B cell (primary cell): ENCODE measurements around the gene ZSCAN31. TPM values are rescaled to one million over a fixed set of nuclear protein-coding genes. Genes with fewer than 3 reads are reported as not detected.

ENCODE experiments used
- ATAC-seq: fragments of 200-7000 bp; cut with Tn5 transposase; one replicate; pipeline ENCODE4 v1.10.0; 2021; ENCODE audit warnings: low read depth, mild to moderate bottlenecking, moderate number of reproducible peaks, moderate library complexity
- CTCF ChIA-PET: fragments of 350-600 bp; sonication (Branson Sonifier 250); formaldehyde crosslinking; loops from one replicate; lab custom pipeline; 2021; ENCODE audit warnings: antibody characterized with exemption, inconsistent platforms; lab: Charles Lee
- POLR2A ChIA-PET: fragments of 350-600 bp; sonication (Branson Sonifier 250); formaldehyde crosslinking; loops from one replicate; lab custom pipeline; 2021; ENCODE audit warnings: antibody characterized with exemption; lab: Charles Lee
- DNase-seq: peaks from one replicate; pipeline ENCODE4 v3.0.0; 2013
- H2AFZ ChIP-seq: 2 replicates; pipeline ENCODE4 v1.6.1; 2012; ENCODE audit warnings: mild to moderate bottlenecking, low read depth, low read length; ENCODE audit not compliant: insufficient read depth, poor library complexity, severe bottlenecking
- H3K27ac ChIP-seq, 2 donors: 1 replicate in 1 of 2; 2 replicates in 1 of 2; pipeline ENCODE4 v1.5.1; 2012 to 2013; ENCODE audit warnings: low read length in 2 of 2, mild to moderate bottlenecking in 2 of 2, moderate library complexity in 1 of 2
- H3K27me3 ChIP-seq, 4 experiments: fragments of 200-600 bp in 1 of 4; sonication (generic) in 1 of 4; replicated peaks in 1 of 4; 1 replicate in 2 of 4; 2 replicates in 2 of 4; pipeline versions ENCODE4 v1.6.1 to v1.7.0; 2013 to 2016; ENCODE audit warnings: low read length in 3 of 4, mild to moderate bottlenecking in 2 of 4, mixed read lengths in 1 of 4, moderate library complexity in 1 of 4; ENCODE audit not compliant: insufficient read depth in 4 of 4, control insufficient read depth in 3 of 4; ENCODE audit errors: control extremely low read depth in 1 of 4
- H3K36me3 ChIP-seq, 2 experiments: replicated peaks in 1 of 2; 1 replicate in 1 of 2; 2 replicates in 1 of 2; pipeline versions ENCODE4 v1.6.1 to v1.7.1; 2013; ENCODE audit warnings: low read length in 1 of 2; ENCODE audit not compliant: insufficient read depth in 2 of 2, control insufficient read depth in 1 of 2; ENCODE audit errors: control extremely low read depth in 1 of 2, extremely low read depth in 1 of 2
- H3K4me1 ChIP-seq, 2 donors: fragments of 200-600 bp in 1 of 2; sonication (generic) in 1 of 2; 1 replicate in 1 of 2; 2 replicates in 1 of 2; pipeline versions ENCODE4 v1.5.1 to v1.6.1; 2013 to 2017; ENCODE audit warnings: low read length in 2 of 2; ENCODE audit not compliant: control insufficient read depth in 2 of 2, insufficient read depth in 2 of 2
- H3K4me2 ChIP-seq: replicated peaks from 2 replicates; pipeline ENCODE3; 2012; ENCODE audit warnings: mild to moderate bottlenecking, low read depth, low read length; ENCODE audit not compliant: poor library complexity, severe bottlenecking
- H3K4me3 ChIP-seq, 5 experiments: fragments of 200-600 bp in 1 of 5; sonication (generic) in 1 of 5; 1 replicate in 3 of 5; 2 replicates in 2 of 5; pipeline versions ENCODE4 v1.5.1 to v1.7.0; 2011 to 2016; ENCODE audit warnings: low read length in 4 of 5, mild to moderate bottlenecking in 4 of 5, low read depth in 2 of 5, control low read depth in 1 of 5, moderate library complexity in 1 of 5; ENCODE audit not compliant: insufficient read depth in 1 of 5; ENCODE audit errors: control extremely low read depth in 1 of 5, extremely low read depth in 1 of 5
- H3K79me2 ChIP-seq: fragments of 200-600 bp; sonication (generic); one replicate; pipeline ENCODE4 v1.6.0; 2016; ENCODE audit warnings: low read length; ENCODE audit not compliant: control insufficient read depth, insufficient read depth
- H3K9ac ChIP-seq: fragments of 200-600 bp; sonication (generic); 2 replicates; pipeline ENCODE4 v1.6.1; 2017; ENCODE audit warnings: mild to moderate bottlenecking, low read length, moderate library complexity
- H3K9me3 ChIP-seq, 3 donors: one replicate each; pipeline versions ENCODE4 v1.6.1 to v1.7.1; 2013; ENCODE audit warnings: low read length in 2 of 3; ENCODE audit not compliant: control insufficient read depth in 2 of 3, insufficient read depth in 1 of 3; ENCODE audit errors: control extremely low read depth in 1 of 3
- H4K20me1 ChIP-seq: 2 replicates; pipeline ENCODE4 v1.6.0; 2012; ENCODE audit warnings: mild to moderate bottlenecking, low read length; ENCODE audit not compliant: insufficient read depth, control insufficient read depth, poor library complexity, severe bottlenecking
- H3K27ac Mint-ChIP-seq: one replicate; pipeline ENCODE4 v1.8.0; 2021; ENCODE audit warnings: mixed read lengths
- H3K27me3 Mint-ChIP-seq: one replicate; pipeline ENCODE4 v1.8.0; 2021; ENCODE audit warnings: mixed read lengths
- H3K4me1 Mint-ChIP-seq: one replicate; pipeline ENCODE4 v1.8.0; 2021; ENCODE audit warnings: mixed read lengths
- H3K4me3 Mint-ChIP-seq: one replicate; pipeline ENCODE4 v1.8.0; 2021; ENCODE audit warnings: mixed read lengths
- H3K9me3 Mint-ChIP-seq: one replicate; pipeline ENCODE4 v1.8.0; 2022; ENCODE audit warnings: mixed read lengths; ENCODE audit not compliant: insufficient read depth
- CTCF ChIP-seq: fragments of 200-600 bp; IDR thresholded peaks from one replicate; pipeline ENCODE4 v1.8.0; 2022; ENCODE audit warnings: antibody characterized with exemption, mild to moderate bottlenecking
- EZH2 ChIP-seq: IDR thresholded peaks from 2 replicates; pipeline ENCODE4 v1.6.1; 2012; ENCODE audit warnings: borderline replicate concordance, low read depth, mild to moderate bottlenecking, moderate library complexity, low read length; ENCODE audit not compliant: insufficient read depth, poor library complexity, severe bottlenecking
- WGBS: methylation state at CpG from one replicate; pipeline ENCODE4 v1.1.5; 2013; ENCODE audit warnings: missing lambda C conversion rate; ENCODE audit not compliant: insufficient coverage; 5-methylcytosine and 5-hydroxymethylcytosine counted together
- intact Hi-C: fragments of 100-400 bp; cut with micrococcal nuclease; formaldehyde crosslinking; loops from one replicate; pipeline ENCODE4 v1.10.0; 2022
- polyA plus RNA-seq: library from polyadenylated mRNA; depleted of rRNA; stranded (reverse); fragments of >200 nt; gene quantifications from 2 replicates; pipeline ENCODE4 v1.2.3, GENCODE V29; 2012
- total RNA-seq, 2 donors: library from RNA; stranded (reverse); fragments of 120-200 nt in 1 of 2; gene quantifications; 1 replicate in 1 of 2; 2 replicates in 1 of 2; pipeline versions ENCODE4 v1.2.3 to v1.2.4, GENCODE V29; 2013 to 2022

The ZSCAN31 gene
- total and polyA plus RNA-seq, 2 donors (not counting 1 experiment from before 2014, with no cell fraction given) = 1.9 to 4.6 TPM

- ChIA-PET CTCF (interaction anchor here (2.2 to 3.4 kb wide), 2 partner anchors 14 to 75 kb away, joined by 9 to 14 read pairs; partner anchors contain the start of gene ZSCAN26), POLR2A (interaction anchor here (0.6 kb wide), 1 partner anchor 10 kb away, joined by 4 read pairs; no protein-coding TSS in a partner anchor)
- no peak overlapping the region for H3K27ac ChIP-seq
- intact Hi-C loops = loop anchor here (1.0 to 5.0 kb wide), 3 partner anchors 28 to 57 kb away; partner anchors contain the start of genes ZKSCAN4 and ZSCAN31
- H3K9ac ChIP-seq = peak overlapping the region; percentile 61
- peak overlapping the region; percentile 83 for H3K4me2 ChIP-seq
- Mint-ChIP-seq H3K4me3 (peak overlapping the region; percentile 93), H3K27me3 (peaks cover 19% of the 10 kb centered on the region), H3K9me3 (no peaks in the 10 kb centered on the region), H3K4me1 (peaks cover 9% of the 10 kb centered on the region), H3K27ac (no peak overlapping the region)
- peaks cover 0 to 16% (median 11%) of the 10 kb centered on the region in 4 experiments for H3K27me3 ChIP-seq
- H3K79me2 ChIP-seq = no peaks in the 10 kb centered on the region
- WGBS = no CpG with 5 or more reads among the region's 3 CpGs
- peak overlapping the region in 2 of 5 experiments; percentile 56 to 61 for H3K4me3 ChIP-seq
- ATAC-seq (no peak), DNase-seq (no peak)
- H4K20me1 ChIP-seq = no peaks in the 10 kb centered on the region
- H2AFZ ChIP-seq = peak overlapping the region; percentile 76
- peaks cover 9 to 17% of the 10 kb centered on the region in 2 experiments for H3K36me3 ChIP-seq
- H3K4me1 ChIP-seq = peaks cover 7 to 9% of the 10 kb centered on the region in 2 donors
- TF ChIP-seq EZH2 = no peak
- TF ChIP-seq CTCF = no peak
- no peaks in the 10 kb centered on the region for H3K9me3 ChIP-seq
Observed at GRCh38 chr6:28280595-28281287, 55.2 kb downstream of the ZSCAN31 start.

DNA sequence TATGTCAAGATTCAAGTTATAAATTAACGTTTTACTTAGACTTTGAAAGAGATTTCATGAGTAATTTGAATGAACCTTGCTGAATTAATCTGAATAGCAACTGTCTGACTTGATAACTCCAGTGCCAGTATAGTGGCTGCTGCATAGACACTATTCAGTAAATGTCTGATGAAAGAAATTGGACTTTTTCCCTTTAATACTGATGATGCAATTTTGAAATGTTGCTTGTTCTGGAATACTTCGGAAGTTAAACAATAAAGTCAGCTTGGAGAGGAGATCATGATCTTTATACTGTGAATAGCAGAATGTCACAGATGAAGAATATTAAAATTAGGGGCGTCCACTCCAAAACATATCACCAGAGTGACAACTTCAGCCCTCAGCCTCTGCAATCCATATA, 58.2 kb downstream of the ZSCAN31 start:
- Histone ChIP-seq H3K4me2 (no peak overlapping the region), H3K4me1 (peaks cover 7 to 9% of the 10 kb centered on the region in 2 donors), H3K9me3 (no peaks in the 10 kb centered on the region), H3K27ac (no peak overlapping the region), H3K27me3 (peaks cover 0 to 13% (median 8%) of the 10 kb centered on the region in 4 experiments), H3K36me3 (peaks cover 15 to 45% of the 10 kb centered on the region in 2 experiments), H4K20me1 (no peaks in the 10 kb centered on the region), H3K79me2 (no peaks in the 10 kb centered on the region), H3K9ac (no peak overlapping the region), H2AFZ (no peak overlapping the region), H3K4me3 (no peak overlapping the region)
- DNase-seq (no peak), ATAC-seq (no peak)
- no peaks in the 10 kb centered on the region for H3K9me3 Mint-ChIP-seq
- no CpG with 5 or more reads among the region's 3 CpGs for WGBS
- ChIA-PET CTCF (no interaction called here), POLR2A (no interaction called here)
- intact Hi-C loops = no loop called here
- TF ChIP-seq EZH2 (no peak), CTCF (no peak)
- no peak overlapping the region for H3K27ac Mint-ChIP-seq
- H3K4me3 Mint-ChIP-seq = no peak overlapping the region
- H3K4me1 Mint-ChIP-seq = peaks cover 9% of the 10 kb centered on the region
- H3K27me3 Mint-ChIP-seq = peaks cover 9% of the 10 kb centered on the region
